Mesenchymal stem cell (in vitro differentiated cells and primary cell): ENCODE results near the gene CAMTA1.

Source experiments
- DNase-seq: peaks from one replicate; pipeline ENCODE4 v3.0.0-alpha.2; 2013
- H2AFZ ChIP-seq: one replicate; pipeline ENCODE4 v1.6.1; 2013; ENCODE audit warnings: low read depth, mild to moderate bottlenecking, control low read depth, inconsistent platforms, low read length, moderate library complexity
- H2AK5ac ChIP-seq: 2 replicates; pipeline ENCODE4 v1.6.1; 2013; ENCODE audit warnings: low read length, moderate library complexity, mild to moderate bottlenecking, inconsistent platforms; ENCODE audit not compliant: severe bottlenecking
- H2BK120ac ChIP-seq: one replicate; pipeline ENCODE4 v1.6.1; 2013; ENCODE audit warnings: low read depth, mild to moderate bottlenecking, inconsistent platforms, low read length, moderate library complexity
- H2BK12ac ChIP-seq, 2 experiments: one replicate each; pipeline ENCODE4 v1.6.1; 2013; ENCODE audit warnings: inconsistent platforms in 2 of 2, low read length in 2 of 2, mild to moderate bottlenecking in 2 of 2, moderate library complexity in 2 of 2, control low read depth in 1 of 2
- H2BK15ac ChIP-seq: one replicate; pipeline ENCODE4 v1.6.1; 2013; ENCODE audit warnings: mild to moderate bottlenecking, low read depth, inconsistent platforms; ENCODE audit not compliant: poor library complexity, severe bottlenecking
- H2BK5ac ChIP-seq: 2 replicates; pipeline ENCODE4 v1.6.1; 2013; ENCODE audit warnings: low read depth, mild to moderate bottlenecking, low read length, control low read depth, inconsistent platforms; ENCODE audit not compliant: poor library complexity, severe bottlenecking
- H3K14ac ChIP-seq, 2 experiments: one replicate each; pipeline ENCODE4 v1.6.1; 2013; ENCODE audit warnings: inconsistent platforms in 2 of 2, low read length in 2 of 2, control low read depth in 1 of 2, mild to moderate bottlenecking in 1 of 2, moderate library complexity in 1 of 2
- H3K18ac ChIP-seq, 2 experiments: one replicate each; pipeline ENCODE4 v1.6.1; 2013; ENCODE audit warnings: inconsistent platforms in 2 of 2, low read length in 2 of 2, control low read depth in 1 of 2, low read depth in 1 of 2, mild to moderate bottlenecking in 1 of 2
- H3K23ac ChIP-seq, 2 experiments: one replicate each; pipeline ENCODE4 v1.6.1; 2013; ENCODE audit warnings: inconsistent platforms in 2 of 2, low read length in 2 of 2, mild to moderate bottlenecking in 2 of 2, moderate library complexity in 2 of 2, control low read depth in 1 of 2
- H3K27ac ChIP-seq: 2 replicates; pipeline ENCODE4 v1.5.1; 2013; ENCODE audit warnings: mild to moderate bottlenecking, moderate library complexity, low read length, control low read depth, inconsistent platforms; ENCODE audit not compliant: poor library complexity, severe bottlenecking
- H3K27me3 ChIP-seq, 2 experiments: 2 replicates each; pipeline versions ENCODE4 v1.6.1 to v1.7.0; 2013; ENCODE audit warnings: low read length in 2 of 2, mild to moderate bottlenecking in 2 of 2, moderate library complexity in 2 of 2, control low read depth in 1 of 2, inconsistent platforms in 1 of 2; ENCODE audit not compliant: control insufficient read depth in 1 of 2, insufficient read depth in 1 of 2
- H3K36me3 ChIP-seq, 2 experiments: 2 replicates each; pipeline versions ENCODE4 v1.6.1 to v1.7.0; 2013; ENCODE audit warnings: low read length in 2 of 2, control low read depth in 1 of 2, inconsistent platforms in 1 of 2, low read depth in 1 of 2, mild to moderate bottlenecking in 1 of 2; ENCODE audit not compliant: insufficient read depth in 2 of 2, control insufficient read depth in 1 of 2
- H3K4ac ChIP-seq, 2 experiments: one replicate each; pipeline ENCODE4 v1.6.1; 2013; ENCODE audit warnings: inconsistent platforms in 2 of 2, low read length in 2 of 2, mild to moderate bottlenecking in 2 of 2, moderate library complexity in 2 of 2, control low read depth in 1 of 2, low read depth in 1 of 2
- H3K4me1 ChIP-seq: 2 replicates; pipeline ENCODE4 v1.6.1; 2013; ENCODE audit warnings: low read depth, low read length, control low read depth; ENCODE audit not compliant: control insufficient read depth, insufficient read depth
- H3K4me2 ChIP-seq: 2 replicates; pipeline ENCODE4 v1.6.1; 2013; ENCODE audit warnings: low read length, mild to moderate bottlenecking, inconsistent platforms; ENCODE audit not compliant: poor library complexity, severe bottlenecking
- H3K4me3 ChIP-seq, 2 experiments: 2 replicates each; pipeline versions ENCODE4 v1.5.1 to v1.7.0; 2013; ENCODE audit warnings: low read length in 2 of 2, mild to moderate bottlenecking in 2 of 2, control low read depth in 1 of 2, low read depth in 1 of 2; ENCODE audit not compliant: insufficient read depth in 1 of 2
- H3K79me1 ChIP-seq: replicated peaks from 2 replicates; pipeline ENCODE4 v1.6.1; 2013; ENCODE audit warnings: mild to moderate bottlenecking, control low read depth, low read length, inconsistent platforms; ENCODE audit not compliant: poor library complexity, severe bottlenecking
- H3K9ac ChIP-seq: 2 replicates; pipeline ENCODE4 v1.7.0; 2013; ENCODE audit warnings: mild to moderate bottlenecking, low read length, moderate library complexity
- H3K9me3 ChIP-seq: 2 replicates; pipeline ENCODE4 v1.7.0; 2013; ENCODE audit warnings: mild to moderate bottlenecking, low read length; ENCODE audit not compliant: control insufficient read depth
- H4K8ac ChIP-seq: one replicate; pipeline ENCODE4 v1.6.1; 2013; ENCODE audit warnings: inconsistent platforms, mild to moderate bottlenecking, low read length, moderate library complexity
- H4K91ac ChIP-seq: one replicate; pipeline ENCODE4 v1.6.1; 2013; ENCODE audit warnings: mild to moderate bottlenecking, low read length, inconsistent platforms
- WGBS: methylation state at CpG from one replicate; pipeline ENCODE4 v1.1.7; 2013; ENCODE audit warnings: mixed read lengths; 5-methylcytosine and 5-hydroxymethylcytosine counted together

The CAMTA1 gene

DNA sequence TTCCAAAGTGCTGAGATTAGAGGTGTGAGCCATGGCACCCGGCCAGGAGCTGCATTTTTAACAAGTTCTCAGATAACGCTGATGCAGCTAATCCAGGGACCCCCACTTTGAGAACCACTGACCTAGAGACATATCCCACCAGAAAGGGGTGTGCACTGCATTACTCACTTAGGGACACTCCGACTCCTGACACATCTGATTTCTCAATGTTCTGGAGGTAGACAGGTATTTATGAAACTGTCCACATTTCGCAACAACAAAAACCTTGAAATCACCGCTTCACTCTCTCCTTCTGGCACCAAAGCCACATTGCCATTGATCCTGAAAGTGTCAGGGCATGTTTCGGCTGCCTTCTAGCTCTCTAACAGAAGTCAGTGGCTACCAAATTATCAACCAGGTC lies 23.2 kb upstream of the CAMTA1 start:
- Histone ChIP-seq H3K23ac (no peak overlapping the region), H4K8ac (no peak overlapping the region), H3K4me3 (no peak overlapping the region), H2BK15ac (no peak overlapping the region), H2AFZ (no peak overlapping the region), H3K27me3 (peaks cover 2 to 6% of the 10 kb centered on the region in 2 experiments), H3K79me1 (no peaks in the 10 kb centered on the region), H3K18ac (no peak overlapping the region), H3K4ac (no peak overlapping the region), H2BK5ac (no peak overlapping the region), H3K9ac (no peak overlapping the region), H3K4me1 (no peaks in the 10 kb centered on the region), H2AK5ac (no peak overlapping the region), H4K91ac (no peak overlapping the region), H2BK120ac (no peak overlapping the region), H2BK12ac (no peak overlapping the region), H3K14ac (no peak overlapping the region), H3K27ac (no peak overlapping the region), H3K9me3 (no peaks in the 10 kb centered on the region), H3K4me2 (no peak overlapping the region), H3K36me3 (no peaks in the 10 kb centered on the region)
- no peak for DNase-seq
- 81% methylated on average over 6 of the region's 6 CpGs for WGBS

- Histone ChIP-seq H2BK5ac (no peak overlapping the region), H3K4me1 (peaks cover 3% of the 10 kb centered on the region), H3K4ac (no peak overlapping the region), H2BK12ac (no peak overlapping the region), H4K91ac (no peak overlapping the region), H2BK15ac (no peak overlapping the region), H3K9ac (no peak overlapping the region), H3K4me3 (peak overlapping the region in 1 of 2 experiments; percentile 20), H2BK120ac (no peak overlapping the region), H3K14ac (no peak overlapping the region), H3K27ac (no peak overlapping the region), H2AK5ac (no peak overlapping the region), H3K9me3 (no peaks in the 10 kb centered on the region), H3K4me2 (no peak overlapping the region), H3K79me1 (no peaks in the 10 kb centered on the region), H4K8ac (no peak overlapping the region), H3K27me3 (peaks cover 0 to 5% of the 10 kb centered on the region in 2 experiments), H2AFZ (no peak overlapping the region), H3K36me3 (no peaks in the 10 kb centered on the region), H3K18ac (no peak overlapping the region), H3K23ac (no peak overlapping the region)
- peak; percentile 65 for DNase-seq
- WGBS = 24% methylated on average over 13 of the region's 13 CpGs
Observed at GRCh38 chr1:6770751-6771440, 14.4 kb upstream of the CAMTA1 start.

DNA sequence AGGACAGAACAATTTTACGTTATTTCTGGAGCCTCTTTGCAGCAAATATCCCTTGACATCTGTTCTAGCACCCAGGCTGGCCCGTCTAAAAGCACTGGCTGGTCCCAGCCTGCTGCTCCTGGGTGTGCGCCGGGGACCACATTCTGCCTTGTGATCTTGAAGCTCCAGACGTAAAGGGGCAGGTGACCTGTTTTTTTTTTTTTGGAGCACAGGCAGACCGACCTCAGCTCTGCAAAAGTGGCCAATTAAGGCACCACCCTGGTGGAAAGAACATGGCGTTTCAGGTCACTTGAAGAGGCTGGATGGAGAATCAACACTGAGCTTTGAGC lies 13.8 kb upstream of the CAMTA1 start:
- no peak overlapping the region for H3K14ac ChIP-seq
- H3K79me1 ChIP-seq = no peaks in the 10 kb centered on the region
- H2BK120ac ChIP-seq = no peak overlapping the region
- H3K23ac ChIP-seq = no peak overlapping the region
- no peak overlapping the region for H3K4ac ChIP-seq
- H3K18ac ChIP-seq = no peak overlapping the region
- no peak overlapping the region for H4K91ac ChIP-seq
- no peak overlapping the region for H2BK15ac ChIP-seq
- H3K4me2 ChIP-seq = no peak overlapping the region
- H2AFZ ChIP-seq = no peak overlapping the region
- DNase-seq = no peak
- H3K9ac ChIP-seq = no peak overlapping the region
- WGBS = 85% methylated on average over 7 of the region's 7 CpGs
- no peak overlapping the region for H2BK12ac ChIP-seq
- H3K27me3 ChIP-seq = peaks cover 0 to 5% of the 10 kb centered on the region in 2 experiments
- H2BK5ac ChIP-seq = no peak overlapping the region
- no peak overlapping the region for H2AK5ac ChIP-seq
- no peak overlapping the region for H4K8ac ChIP-seq
- H3K27ac ChIP-seq = no peak overlapping the region
- H3K36me3 ChIP-seq = no peaks in the 10 kb centered on the region
- H3K4me3 ChIP-seq = no peak overlapping the region
- no peaks in the 10 kb centered on the region for H3K9me3 ChIP-seq
- H3K4me1 ChIP-seq = peaks cover 3% of the 10 kb centered on the region

DNA sequence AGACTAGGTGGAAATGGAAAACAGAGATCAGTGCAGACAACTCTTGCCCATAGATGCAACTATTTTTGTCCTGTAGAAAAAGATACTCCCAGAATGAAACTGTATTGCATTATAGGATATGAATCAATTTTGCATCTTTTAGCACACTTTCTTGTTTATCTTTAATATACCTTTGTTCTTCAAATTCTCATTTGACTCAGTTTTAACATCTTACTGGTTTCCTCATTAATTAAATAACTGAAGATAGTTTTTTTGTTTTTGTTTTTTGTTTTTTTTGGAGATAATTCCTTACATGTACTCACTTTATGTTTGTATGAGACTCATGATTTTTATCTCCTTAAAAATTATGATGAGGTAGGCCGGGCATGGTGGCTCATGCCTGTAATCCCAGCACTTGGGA lies 10.9 kb upstream of the CAMTA1 start:
- no peaks in the 10 kb centered on the region for H3K36me3 ChIP-seq
- no peak overlapping the region for H3K4me3 ChIP-seq
- no peak overlapping the region for H3K4me2 ChIP-seq
- no peaks in the 10 kb centered on the region for H3K9me3 ChIP-seq
- no peak overlapping the region for H2AK5ac ChIP-seq
- H2BK15ac ChIP-seq = no peak overlapping the region
- no peak overlapping the region for H2BK5ac ChIP-seq
- WGBS = 80% methylated on average over 1 of the region's 1 CpG
- no peak for DNase-seq
- no peak overlapping the region for H4K8ac ChIP-seq
- H3K4ac ChIP-seq = no peak overlapping the region
- H3K27me3 ChIP-seq = no peaks in the 10 kb centered on the region
- no peaks in the 10 kb centered on the region for H3K79me1 ChIP-seq
- H3K14ac ChIP-seq = no peak overlapping the region
- no peak overlapping the region for H3K27ac ChIP-seq
- H3K4me1 ChIP-seq = peaks cover 3% of the 10 kb centered on the region
- H2AFZ ChIP-seq = no peak overlapping the region
- no peak overlapping the region for H2BK120ac ChIP-seq
- no peak overlapping the region for H3K18ac ChIP-seq
- no peak overlapping the region for H3K9ac ChIP-seq
- H2BK12ac ChIP-seq = no peak overlapping the region
- no peak overlapping the region for H4K91ac ChIP-seq
- H3K23ac ChIP-seq = no peak overlapping the region
